GM12801 (cell line): ENCODE measurements around the gene S100PBP.

Source experiments
- CTCF ChIP-seq: IDR thresholded peaks from one replicate; pipeline ENCODE4 v1.5.1; 2011; ENCODE audit warnings: control low read depth; ENCODE audit not compliant: insufficient read length; ENCODE audit errors: extremely low read depth

S100PBP gene

GRCh38 chr1:32876341-32877210 is 59.1 kb downstream of the S100PBP start:
- TF ChIP-seq CTCF, result no peak

- no peak for TF ChIP-seq CTCF
Observed at GRCh38 chr1:32877211-32878110, 60.0 kb downstream of the S100PBP start.

GRCh38 chr1:32878183-32878582 is 60.7 kb downstream of the S100PBP start:
- no peak for TF ChIP-seq CTCF

- TF ChIP-seq CTCF, result no peak
Observed at GRCh38 chr1:32878637-32879041, 61.2 kb downstream of the S100PBP start.

- TF ChIP-seq CTCF, result no peak
Observed at GRCh38 chr1:32881291-32881690, 63.8 kb downstream of the S100PBP start.

GRCh38 chr1:32881871-32882850 is 64.7 kb downstream of the S100PBP start:
- TF ChIP-seq CTCF, result no peak
